ENCODE measurements around the gene GRM3.

DNA sequence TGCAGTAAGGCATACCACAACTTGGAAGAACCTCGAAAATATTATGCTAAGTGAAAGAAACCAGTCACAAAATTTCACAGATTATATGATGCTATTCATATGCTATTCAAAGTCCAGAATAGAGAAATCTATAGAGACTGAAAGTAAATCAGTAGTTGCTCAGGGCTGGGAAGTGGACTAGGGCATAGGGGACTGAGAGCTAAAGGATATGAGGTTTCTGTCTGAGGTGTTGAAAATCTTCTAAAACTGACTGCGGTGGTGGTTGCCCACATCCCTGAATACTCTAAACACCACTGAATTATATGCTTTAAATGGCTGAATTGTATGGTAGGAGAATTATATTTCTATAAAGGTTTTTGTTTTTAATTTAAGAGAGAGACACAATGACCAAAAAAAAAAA, 254.5 kb downstream of the GRM3 start:
- TF ChIP-seq, protein P1, sequence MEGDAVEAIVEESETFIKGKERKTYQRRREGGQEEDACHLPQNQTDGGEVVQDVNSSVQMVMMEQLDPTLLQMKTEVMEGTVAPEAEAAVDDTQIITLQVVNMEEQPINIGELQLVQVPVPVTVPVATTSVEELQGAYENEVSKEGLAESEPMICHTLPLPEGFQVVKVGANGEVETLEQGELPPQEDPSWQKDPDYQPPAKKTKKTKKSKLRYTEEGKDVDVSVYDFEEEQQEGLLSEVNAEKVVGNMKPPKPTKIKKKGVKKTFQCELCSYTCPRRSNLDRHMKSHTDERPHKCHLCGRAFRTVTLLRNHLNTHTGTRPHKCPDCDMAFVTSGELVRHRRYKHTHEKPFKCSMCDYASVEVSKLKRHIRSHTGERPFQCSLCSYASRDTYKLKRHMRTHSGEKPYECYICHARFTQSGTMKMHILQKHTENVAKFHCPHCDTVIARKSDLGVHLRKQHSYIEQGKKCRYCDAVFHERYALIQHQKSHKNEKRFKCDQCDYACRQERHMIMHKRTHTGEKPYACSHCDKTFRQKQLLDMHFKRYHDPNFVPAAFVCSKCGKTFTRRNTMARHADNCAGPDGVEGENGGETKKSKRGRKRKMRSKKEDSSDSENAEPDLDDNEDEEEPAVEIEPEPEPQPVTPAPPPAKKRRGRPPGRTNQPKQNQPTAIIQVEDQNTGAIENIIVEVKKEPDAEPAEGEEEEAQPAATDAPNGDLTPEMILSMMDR (IDR thresholded peaks at IDR 0.05), result no peak
- TF ChIP-seq ZFX (IDR thresholded peaks at IDR 0.05; ENCODE audit: borderline replicate concordance), result no peak

Measured in 22Rv1 (cell line).